Liver (tissue), 9 donors: ENCODE measurements around the gene FAM76B. TPM values are rescaled to one million over a fixed set of nuclear protein-coding genes. Genes with fewer than 3 reads are reported as not detected.

Experiments used
- DNase-seq: peaks from one replicate; pipeline ENCODE4 v3.0.0-alpha.2; 2017; ENCODE audit warnings: low spot score
- H3K27ac ChIP-seq, 2 donors: one replicate each; pipeline ENCODE4 v1.7.0; 2013; ENCODE audit warnings: inconsistent platforms in 2 of 2, low read length in 2 of 2, control low read depth in 1 of 2, low read depth in 1 of 2, mild to moderate bottlenecking in 1 of 2
- H3K27me3 ChIP-seq, 4 donors: one replicate each; pipeline versions ENCODE4 v1.6.1 to v1.7.0; 2013; ENCODE audit warnings: low read length in 3 of 4, inconsistent platforms in 1 of 4, mild to moderate bottlenecking in 1 of 4, moderate library complexity in 1 of 4; ENCODE audit not compliant: control insufficient read depth in 4 of 4, insufficient read depth in 4 of 4
- H3K36me3 ChIP-seq, 4 donors: one replicate each; pipeline versions ENCODE4 v1.6.1 to v1.7.0; 2013; ENCODE audit warnings: low read length in 3 of 4, mild to moderate bottlenecking in 3 of 4, low read depth in 1 of 4, moderate library complexity in 1 of 4; ENCODE audit not compliant: control insufficient read depth in 4 of 4, insufficient read depth in 3 of 4
- H3K4me1 ChIP-seq, 4 donors: one replicate each; pipeline versions ENCODE4 v1.6.1 to v1.7.0; 2013; ENCODE audit warnings: low read length in 3 of 4, mild to moderate bottlenecking in 3 of 4, moderate library complexity in 1 of 4; ENCODE audit not compliant: control insufficient read depth in 4 of 4, insufficient read depth in 4 of 4
- H3K4me3 ChIP-seq, 3 donors: one replicate each; pipeline versions ENCODE4 v1.6.1 to v1.7.0; 2013; ENCODE audit warnings: low read length in 3 of 3, control low read depth in 1 of 3, low read depth in 1 of 3, mild to moderate bottlenecking in 1 of 3
- H3K9ac ChIP-seq, 2 donors: one replicate each; pipeline ENCODE4 v1.7.0; 2013; ENCODE audit warnings: low read length in 2 of 2, mild to moderate bottlenecking in 2 of 2, moderate library complexity in 2 of 2, control low read depth in 1 of 2, low read depth in 1 of 2
- H3K9me3 ChIP-seq, 4 donors: one replicate each; pipeline versions ENCODE4 v1.6.1 to v1.7.0; 2013; ENCODE audit warnings: low read length in 3 of 4; ENCODE audit not compliant: control insufficient read depth in 4 of 4
- ATF3 ChIP-seq: IDR thresholded peaks from 2 replicates; pipeline ENCODE4 v1.6.1; 2016; ENCODE audit warnings: antibody characterized with exemption
- CTCF ChIP-seq: fragments of 150-350 bp; IDR thresholded peaks from 2 replicates; pipeline ENCODE4 v1.5.1; 2017; ENCODE audit warnings: improper control_type of control experiment, low read depth, low read length; ENCODE audit not compliant: missing input control
- FOXA2 ChIP-seq: IDR thresholded peaks from 2 replicates; pipeline ENCODE4 v1.6.1; 2016; ENCODE audit warnings: antibody characterized with exemption
- GABPA ChIP-seq, 2 donors: IDR thresholded peaks in 1 of 2; conservative IDR thresholded peaks in 1 of 2; 2 replicates each; pipeline ENCODE4 v1.6.1; 2016; ENCODE audit warnings: antibody characterized with exemption in 2 of 2, mild to moderate bottlenecking in 1 of 2, moderate library complexity in 1 of 2
- HNF4A ChIP-seq, 2 donors: conservative IDR thresholded peaks; 2 replicates each; pipeline ENCODE4 v1.6.1; 2016; ENCODE audit warnings: antibody characterized with exemption in 2 of 2, mild to moderate bottlenecking in 2 of 2
- HNF4G ChIP-seq: IDR thresholded peaks from 2 replicates; pipeline ENCODE4 v1.6.1; 2016; ENCODE audit warnings: antibody characterized with exemption
- JUND ChIP-seq, 2 donors: IDR thresholded peaks; 2 replicates each; pipeline ENCODE4 v1.6.1; 2016; ENCODE audit warnings: antibody characterized with exemption in 2 of 2
- MAX ChIP-seq: IDR thresholded peaks from 2 replicates; pipeline ENCODE4 v1.6.1; 2016; ENCODE audit warnings: antibody characterized with exemption
- RAD21 ChIP-seq, 2 donors: IDR thresholded peaks; 2 replicates each; pipeline ENCODE4 v1.6.1; 2016; ENCODE audit warnings: antibody characterized with exemption in 2 of 2, mild to moderate bottlenecking in 2 of 2
- SP1 ChIP-seq: IDR thresholded peaks from 2 replicates; pipeline ENCODE4 v1.6.1; 2018; ENCODE audit warnings: antibody characterized with exemption, mild to moderate bottlenecking
- YY1 ChIP-seq: IDR thresholded peaks from 2 replicates; pipeline ENCODE4 v1.6.1; 2016; ENCODE audit warnings: antibody characterized with exemption, mild to moderate bottlenecking
- ZBTB33 ChIP-seq: IDR thresholded peaks from 2 replicates; pipeline ENCODE4 v1.6.1; 2016; ENCODE audit warnings: antibody characterized with exemption
- WGBS: extraction: QIAGEN DNeasy Blood & Tissue Kit; methylation state at CpG from one replicate; pipeline ENCODE4 v1.1.7; 2013; 5-methylcytosine and 5-hydroxymethylcytosine counted together
- polyA plus RNA-seq, 2 donors: library from polyadenylated mRNA; stranded (reverse) in 1 of 2; unstranded in 1 of 2; fragments of 200-250 nt in 1 of 2; fragments of >200 nt in 1 of 2; fragmentation: Nextera tagmentation in 1 of 2; extraction: Ambion mirVana in 1 of 2; gene quantifications; one replicate each; pipeline versions ENCODE4 v1.2.1 to v1.2.3, GENCODE V29; 2013 to 2015
- total RNA-seq, 2 donors: library from RNA; depleted of rRNA; stranded (reverse); fragments of >200 nt; gene quantifications; one replicate each; pipeline ENCODE4 v1.2.3, GENCODE V29; 2014
- donor health status: healthy.
- donor health status: healthy.
- donor health status: healthy.
- donor health status: healthy.
- donor health status: healthy.

FAM76B gene
- total and polyA plus RNA-seq, 4 donors: 5.0 to 62.9 (median 19.3) TPM

- H3K9me3 ChIP-seq: no peaks in the 10 kb centered on the region
- H3K9ac ChIP-seq: no peak overlapping the region
- H3K27me3 ChIP-seq: no peaks in the 10 kb centered on the region
- WGBS: 8% methylated on average over 3 of the region's 3 CpGs
- no peaks in the 10 kb centered on the region for H3K4me1 ChIP-seq
- H3K4me3 ChIP-seq: no peak overlapping the region
- peaks cover 3 to 35% (median 17%) of the 10 kb centered on the region in 4 donors for H3K36me3 ChIP-seq
- no peak overlapping the region for H3K27ac ChIP-seq
- TF ChIP-seq JUND (IDR thresholded peaks at IDR 0.05): no peak
- no peak for TF ChIP-seq YY1
- no peak for TF ChIP-seq FOXA2
- no peak for TF ChIP-seq ZBTB33
- TF ChIP-seq RAD21 (IDR thresholded peaks at IDR 0.05): peak; percentile 90 to 93
- peak; percentile 83 for TF ChIP-seq CTCF
- DNase-seq: peak; percentile 51
These were observed 46.3 kb upstream of the FAM76B start for GRCh38 chr11:95835768-95836488.

GRCh38 chr11:95835351-95835750 is 45.8 kb upstream of the FAM76B start:
- 71% methylated on average over 3 of the region's 3 CpGs for WGBS
- H3K4me3 ChIP-seq: no peak overlapping the region
- H3K36me3 ChIP-seq: peaks cover 3 to 39% (median 18%) of the 10 kb centered on the region in 4 donors
- no peak for DNase-seq
- no peak for TF ChIP-seq JUND (IDR thresholded peaks at IDR 0.05)
- no peak for TF ChIP-seq MAX
- TF ChIP-seq ATF3: no peak
- TF ChIP-seq HNF4A (conservative IDR thresholded peaks at IDR 0.05): no peak
- no peak for TF ChIP-seq HNF4G
- no peak for TF ChIP-seq RAD21 (IDR thresholded peaks at IDR 0.05)
- no peak for TF ChIP-seq FOXA2
- no peak for TF ChIP-seq GABPA (IDR thresholded peaks at IDR 0.05 in 1 of 2, conservative IDR thresholded peaks at IDR 0.05 in 1 of 2)
- no peak for TF ChIP-seq SP1
- no peak for TF ChIP-seq ZBTB33
- no peaks in the 10 kb centered on the region for H3K9me3 ChIP-seq
- H3K4me1 ChIP-seq: no peaks in the 10 kb centered on the region
- no peak overlapping the region for H3K9ac ChIP-seq
- no peak overlapping the region for H3K27ac ChIP-seq
- H3K27me3 ChIP-seq: no peaks in the 10 kb centered on the region
